RWPE2 (cell line): ENCODE measurements around the gene TSTD2.
"Not testable (repeated sequence)": the region's sequence is repeated elsewhere in the genome, so short reads cannot be mapped to it uniquely, and the experiment has no call there.

ENCODE experiments used
- ATAC-seq: fragments of 200-7000 bp; cut with Tn5 transposase; 3 replicates; pipeline ENCODE4 v1.9.1; 2021; ENCODE audit warnings: low read depth
- DNase-seq: peaks from one replicate; pipeline ENCODE4 v3.0.0-alpha.2; 2020; ENCODE audit warnings: low spot score
- H3K27ac ChIP-seq: fragments of 450-650 bp; 2 replicates; pipeline ENCODE4 v1.5.1; 2017; ENCODE audit warnings: mild to moderate bottlenecking; ENCODE audit not compliant: poor library complexity, severe bottlenecking
- H3K27me3 ChIP-seq: fragments of 250-450 bp; sonication (Bioruptor Pico); 2 replicates; pipeline ENCODE4 v1.5.1; 2021; ENCODE audit warnings: mild to moderate bottlenecking, moderate library complexity; ENCODE audit not compliant: insufficient read depth, poor library complexity, severe bottlenecking
- H3K36me3 ChIP-seq: fragments of 250-450 bp; sonication (Bioruptor Pico); 2 replicates; pipeline ENCODE4 v1.5.1; 2020; ENCODE audit warnings: low read depth, mild to moderate bottlenecking, moderate library complexity
- H3K4me1 ChIP-seq: fragments of 250-450 bp; sonication (Bioruptor Pico); 2 replicates; pipeline ENCODE4 v1.5.1; 2021; ENCODE audit warnings: mild to moderate bottlenecking, moderate library complexity; ENCODE audit not compliant: insufficient read depth, poor library complexity, severe bottlenecking
- H3K4me3 ChIP-seq: fragments of 250-450 bp; sonication (Bioruptor Pico); 2 replicates; pipeline ENCODE4 v1.5.1; 2021; ENCODE audit warnings: mild to moderate bottlenecking, moderate library complexity; ENCODE audit not compliant: severe bottlenecking
- H3K9me3 ChIP-seq: fragments of 250-450 bp; sonication (Bioruptor Pico); 2 replicates; pipeline ENCODE4 v1.5.1; 2021; ENCODE audit warnings: mild to moderate bottlenecking, moderate library complexity; ENCODE audit not compliant: severe bottlenecking
- CTCF ChIP-seq: fragments of 450-650 bp; IDR thresholded peaks from one replicate; pipeline ENCODE4 v1.5.1; 2017; ENCODE audit warnings: mild to moderate bottlenecking, moderate library complexity; ENCODE audit not compliant: poor library complexity, severe bottlenecking

Gene TSTD2

GRCh38 chr9:97579914-97580313, 53.3 kb downstream of the TSTD2 start:
- H3K27ac ChIP-seq: no peak overlapping the region
- ATAC-seq (no peak), DNase-seq (no peak)
- TF ChIP-seq CTCF: no peak
- no peaks in the 10 kb centered on the region for H3K4me1 ChIP-seq
- H3K4me3 ChIP-seq: no peak overlapping the region
- H3K9me3 ChIP-seq: no peaks in the 10 kb centered on the region
- H3K36me3 ChIP-seq: no peaks in the 10 kb centered on the region
- no peaks in the 10 kb centered on the region for H3K27me3 ChIP-seq

GRCh38 chr9:97578846-97579245, 54.3 kb downstream of the TSTD2 start:
- ATAC-seq: no peak
- Histone ChIP-seq H3K27me3 (no peaks in the 10 kb centered on the region), H3K36me3 (no peaks in the 10 kb centered on the region), H3K4me3 (no peak overlapping the region), H3K9me3 (no peaks in the 10 kb centered on the region), H3K27ac (no peak overlapping the region), H3K4me1 (no peaks in the 10 kb centered on the region)
- no peak for TF ChIP-seq CTCF
- no peak for DNase-seq

GRCh38 chr9:97577051-97577450, 56.1 kb downstream of the TSTD2 start:
- ATAC-seq: no peak
- H3K9me3 ChIP-seq: no peaks in the 10 kb centered on the region
- no peak overlapping the region for H3K27ac ChIP-seq
- H3K27me3 ChIP-seq: no peaks in the 10 kb centered on the region
- no peaks in the 10 kb centered on the region for H3K36me3 ChIP-seq
- no peak for DNase-seq
- no peak overlapping the region for H3K4me3 ChIP-seq
- H3K4me1 ChIP-seq: no peaks in the 10 kb centered on the region
- no peak for TF ChIP-seq CTCF

- Histone ChIP-seq H3K27ac (no peak overlapping the region), H3K9me3 (no peaks in the 10 kb centered on the region), H3K4me3 (no peak overlapping the region), H3K27me3 (no peaks in the 10 kb centered on the region), H3K36me3 (no peaks in the 10 kb centered on the region), H3K4me1 (no peaks in the 10 kb centered on the region)
- no peak for DNase-seq
- no peak for TF ChIP-seq CTCF
- no peak for ATAC-seq
Observed at GRCh38 chr9:97575673-97576200, 57.4 kb downstream of the TSTD2 start.

- ATAC-seq, H3K27me3 ChIP-seq: not testable (repeated sequence)
Observed at GRCh38 chr9:97574921-97575672, 58.1 kb downstream of the TSTD2 start.

GRCh38 chr9:97574101-97574571, 59.0 kb downstream of the TSTD2 start:
- not testable (repeated sequence) for H3K36me3 ChIP-seq, H3K9me3 ChIP-seq, H3K4me1 ChIP-seq, H3K27me3 ChIP-seq, H3K27ac ChIP-seq, ATAC-seq, H3K4me3 ChIP-seq, DNase-seq

More at GRCh38 chr9:97574921-97575672, 58.1 kb downstream of the TSTD2 start:
- H3K36me3 ChIP-seq, H3K4me1 ChIP-seq, H3K4me3 ChIP-seq, H3K27ac ChIP-seq, DNase-seq, H3K9me3 ChIP-seq: not testable (repeated sequence)
